AG08395 (cell line): Measurements from ENCODE around the gene ZNF383.
"Not testable (repeated sequence)": the region's sequence is repeated elsewhere in the genome, so short reads cannot be mapped to it uniquely, and the experiment has no call there.

Experiments
- DNase-seq: peaks from one replicate; pipeline ENCODE4 v3.0.0; 2012; ENCODE audit warnings: mixed read lengths, low spot score

ZNF383 gene

DNA sequence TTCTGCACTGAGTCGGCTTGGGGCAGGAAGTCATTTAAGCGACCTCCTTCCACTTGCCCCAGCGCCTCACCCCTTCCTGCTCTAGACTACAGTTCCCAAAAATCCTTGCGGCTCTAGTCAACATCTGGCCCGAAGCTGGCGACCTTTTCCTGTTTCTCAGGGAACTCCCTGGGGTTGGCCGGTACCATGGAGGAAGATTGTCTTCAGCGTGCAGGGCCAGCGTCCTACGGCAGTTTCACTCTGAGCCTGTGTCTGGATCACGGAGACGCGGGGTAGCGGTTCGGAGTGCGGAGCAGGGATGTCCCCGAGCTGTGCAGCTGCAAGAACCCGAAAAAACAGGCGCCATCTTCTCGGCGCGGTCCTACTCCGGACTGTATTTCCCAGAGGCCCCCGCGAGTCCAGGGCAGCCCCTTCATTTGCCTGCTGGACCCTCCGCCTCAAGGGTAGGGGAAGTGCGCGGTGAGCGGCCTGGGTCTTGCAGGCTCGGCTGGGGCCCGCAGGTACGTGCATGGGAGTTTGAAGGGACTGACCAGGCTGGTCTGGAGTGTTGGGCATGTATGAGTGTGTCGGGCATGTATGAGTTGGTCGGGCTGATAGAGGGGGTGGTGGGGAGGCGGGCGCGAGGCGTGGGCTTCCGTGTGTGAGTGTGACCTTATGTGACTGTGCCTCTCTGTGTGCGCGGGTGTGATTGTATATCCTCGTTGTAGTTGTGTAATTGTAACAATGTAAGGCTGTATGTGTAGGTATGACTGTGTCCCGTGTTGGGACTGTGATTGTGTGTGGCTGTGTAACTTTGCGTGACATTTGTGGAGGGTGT is at the start of gene ZNF383:
Gene ZNF383, plus strand, starts transcription at position 440 of the 817 bp plus-strand sequence. CDS start 12,240 bp downstream, outside the sequence.
- peak; percentile 87 for DNase-seq

- peak; percentile 96 for DNase-seq
Measured at GRCh38 chr19:37172368-37173366, 45.3 kb upstream of the ZNF383 start, which contains the start of gene ZNF585A. ZNF585A (minus strand) TSS chr19:37172695; CDS start chr19:37169910, 2,785 bp downstream.

DNA sequence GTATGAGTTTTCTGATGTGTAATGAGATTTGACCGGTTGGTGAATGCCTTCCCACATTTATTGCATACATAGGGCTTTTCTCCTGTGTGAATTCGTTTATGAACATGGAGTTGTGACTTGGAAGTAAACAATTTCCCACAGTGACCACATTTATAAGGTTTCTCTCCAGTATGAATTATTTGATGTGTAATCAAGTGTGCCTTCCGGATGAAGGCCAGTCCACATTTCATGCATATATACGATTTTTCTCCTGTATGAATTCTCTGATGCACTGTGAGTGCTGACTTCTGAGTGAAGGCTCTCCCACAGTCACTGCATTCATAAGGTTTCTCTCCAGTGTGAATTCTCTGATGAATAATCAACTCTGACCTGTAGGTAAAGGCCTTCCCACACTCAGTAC is 31.9 kb upstream of the ZNF383 start:
- not testable (repeated sequence) for DNase-seq

DNA sequence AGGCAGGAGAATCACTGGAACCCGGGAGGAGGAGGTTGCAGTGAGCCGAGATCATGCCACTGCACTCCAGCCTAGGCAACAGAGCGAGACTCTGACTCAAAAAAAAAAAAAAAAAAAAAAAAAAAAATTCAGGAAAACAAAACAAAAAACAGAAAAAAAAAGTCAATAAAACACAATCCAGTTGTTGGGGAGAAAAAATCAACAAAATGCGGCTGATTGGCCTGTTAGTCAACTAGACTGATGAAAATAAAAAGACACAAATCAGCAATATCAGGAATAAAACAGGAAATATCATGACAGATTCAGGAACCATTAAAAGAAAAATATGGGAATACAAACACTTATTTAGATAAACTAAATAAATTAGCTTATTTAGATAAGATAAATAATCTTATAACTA is 22.8 kb upstream of the ZNF383 start:
- DNase-seq: not testable (repeated sequence)

DNA sequence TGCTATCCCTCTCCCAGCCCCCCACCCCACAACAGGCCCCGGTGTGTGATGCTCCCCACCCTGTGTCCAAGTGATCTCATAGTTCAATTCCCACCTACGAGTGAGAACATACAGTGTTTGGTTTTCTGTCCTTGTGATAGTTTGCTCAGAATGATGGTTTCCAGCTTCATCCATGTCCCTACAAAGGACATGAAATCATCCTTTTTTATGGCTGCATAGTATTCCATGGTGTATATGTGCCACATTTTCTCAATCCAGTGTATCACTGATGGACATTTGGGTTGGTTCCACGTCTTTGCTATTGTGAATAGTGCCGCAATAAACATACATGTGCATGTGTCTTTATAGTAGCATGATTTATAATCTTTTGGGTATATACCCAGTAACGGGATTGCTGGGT is 20.9 kb upstream of the ZNF383 start:
- not testable (repeated sequence) for DNase-seq

DNA sequence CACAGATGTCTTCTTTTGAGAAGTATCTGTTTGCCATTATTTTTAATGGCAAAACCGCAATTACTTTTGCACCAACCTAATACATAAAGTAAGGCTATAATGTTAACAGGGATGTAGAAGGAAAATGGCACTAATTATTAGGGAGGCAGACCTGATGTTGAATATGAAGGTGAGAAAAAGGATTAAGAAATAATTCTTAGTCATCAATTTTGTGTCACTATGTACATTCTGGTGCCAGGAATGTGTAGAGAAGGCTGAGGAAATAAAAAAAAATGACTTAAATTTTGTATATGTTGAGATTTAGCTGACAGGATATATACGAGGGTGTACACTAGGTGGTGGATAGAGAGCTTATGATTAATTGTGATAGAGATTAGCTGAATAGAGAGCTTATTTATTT is 20.2 kb upstream of the ZNF383 start:
- DNase-seq: no peak

DNA sequence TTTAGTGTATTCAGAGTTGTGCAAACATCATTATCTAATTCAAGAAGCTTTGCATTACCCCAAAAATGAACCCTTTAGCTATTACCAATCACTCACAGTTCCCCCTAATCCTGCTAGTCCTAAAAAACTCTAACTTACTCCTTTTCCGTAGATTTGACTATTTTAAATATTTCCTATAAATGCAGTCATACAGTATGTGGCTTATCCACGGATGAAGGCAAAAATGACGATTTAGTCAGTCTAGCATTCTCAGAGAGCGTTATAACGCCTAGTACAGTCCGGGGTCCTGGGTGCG is 587 bp upstream of the ZNF383 start:
- no peak for DNase-seq

- DNase-seq: no peak
Measured at GRCh38 chr19:37218592-37218935, 550 bp downstream of the ZNF383 start.

DNA sequence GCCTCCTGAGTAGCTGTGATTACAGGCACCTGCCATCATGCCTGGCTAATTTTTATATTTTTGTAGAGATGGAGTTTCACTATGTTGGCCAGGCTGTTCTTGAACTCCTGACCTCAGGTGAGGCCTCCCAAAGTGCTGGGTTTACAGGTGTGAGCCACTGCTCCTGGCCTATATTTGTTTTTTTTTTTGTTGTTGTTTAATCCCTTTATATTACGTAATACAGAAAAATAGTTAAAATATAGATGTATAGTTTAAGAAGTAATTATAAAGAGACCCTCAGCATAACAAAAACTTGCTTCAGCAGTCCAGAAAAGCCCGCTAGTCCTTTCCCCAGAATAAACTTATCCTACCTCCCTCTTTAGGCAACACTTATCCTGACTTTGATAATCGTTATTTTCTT is 2.4 kb downstream of the ZNF383 start:
- no peak for DNase-seq

DNA sequence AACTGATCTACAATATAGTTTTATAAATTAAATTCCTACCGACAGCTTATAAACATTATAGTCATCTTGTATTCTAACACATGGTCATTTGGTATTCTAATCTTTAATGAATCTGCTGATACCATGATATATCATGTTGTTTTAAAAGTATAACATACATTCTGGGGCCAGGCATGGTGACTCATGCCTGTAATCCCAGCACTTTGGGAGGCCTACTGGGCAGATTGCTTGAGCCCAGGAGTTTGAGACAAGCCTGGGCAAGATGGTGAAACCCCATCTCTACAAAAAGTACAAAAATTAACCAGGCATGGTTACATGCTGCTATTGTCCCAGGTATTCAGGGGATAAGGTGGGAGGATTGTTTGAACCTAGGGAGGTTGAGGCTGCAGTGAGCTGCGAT is 3.1 kb downstream of the ZNF383 start:
- DNase-seq: no peak

DNA sequence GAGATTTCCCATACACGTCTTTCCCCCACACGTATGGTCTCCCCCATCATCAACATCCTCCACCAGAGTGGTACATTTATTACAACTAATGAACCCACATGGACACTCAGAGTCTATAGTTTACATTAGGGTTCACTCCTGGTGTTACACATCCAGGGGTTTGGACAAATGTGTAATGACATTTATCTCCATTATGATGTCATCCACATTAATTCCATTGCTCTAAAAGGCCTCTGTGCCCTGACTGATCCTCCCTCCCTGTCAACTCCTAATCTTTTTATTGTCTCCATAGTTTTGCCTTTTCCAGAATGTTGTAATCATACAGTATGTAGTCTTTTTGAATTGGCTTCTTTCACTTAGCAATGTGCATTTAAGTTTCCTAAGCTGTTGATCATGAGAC is 8.2 kb downstream of the ZNF383 start:
- no peak for DNase-seq

DNA sequence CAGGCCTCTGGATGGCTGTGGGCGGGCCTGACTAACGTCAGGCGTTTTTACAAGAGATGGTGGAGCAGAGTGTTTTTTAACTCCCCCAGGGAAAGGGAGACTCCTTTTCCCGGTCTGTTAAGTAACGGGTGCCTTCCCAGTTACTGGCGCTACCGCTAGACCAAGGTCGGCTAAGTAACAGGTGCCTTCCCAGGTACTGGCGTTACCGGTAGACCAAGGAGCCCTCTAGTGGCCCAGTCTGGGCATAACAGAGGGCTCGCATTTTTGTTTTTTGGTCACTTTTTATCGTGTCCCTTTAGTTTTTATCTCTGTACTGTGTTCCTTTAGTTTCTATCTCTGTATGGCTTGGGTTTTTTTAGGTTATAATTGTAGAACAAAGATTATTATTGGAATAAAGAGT is 10.0 kb downstream of the ZNF383 start:
- no peak for DNase-seq

GRCh38 chr19:37243206-37243632 is 25.2 kb downstream of the ZNF383 start:
- DNase-seq: no peak

DNA sequence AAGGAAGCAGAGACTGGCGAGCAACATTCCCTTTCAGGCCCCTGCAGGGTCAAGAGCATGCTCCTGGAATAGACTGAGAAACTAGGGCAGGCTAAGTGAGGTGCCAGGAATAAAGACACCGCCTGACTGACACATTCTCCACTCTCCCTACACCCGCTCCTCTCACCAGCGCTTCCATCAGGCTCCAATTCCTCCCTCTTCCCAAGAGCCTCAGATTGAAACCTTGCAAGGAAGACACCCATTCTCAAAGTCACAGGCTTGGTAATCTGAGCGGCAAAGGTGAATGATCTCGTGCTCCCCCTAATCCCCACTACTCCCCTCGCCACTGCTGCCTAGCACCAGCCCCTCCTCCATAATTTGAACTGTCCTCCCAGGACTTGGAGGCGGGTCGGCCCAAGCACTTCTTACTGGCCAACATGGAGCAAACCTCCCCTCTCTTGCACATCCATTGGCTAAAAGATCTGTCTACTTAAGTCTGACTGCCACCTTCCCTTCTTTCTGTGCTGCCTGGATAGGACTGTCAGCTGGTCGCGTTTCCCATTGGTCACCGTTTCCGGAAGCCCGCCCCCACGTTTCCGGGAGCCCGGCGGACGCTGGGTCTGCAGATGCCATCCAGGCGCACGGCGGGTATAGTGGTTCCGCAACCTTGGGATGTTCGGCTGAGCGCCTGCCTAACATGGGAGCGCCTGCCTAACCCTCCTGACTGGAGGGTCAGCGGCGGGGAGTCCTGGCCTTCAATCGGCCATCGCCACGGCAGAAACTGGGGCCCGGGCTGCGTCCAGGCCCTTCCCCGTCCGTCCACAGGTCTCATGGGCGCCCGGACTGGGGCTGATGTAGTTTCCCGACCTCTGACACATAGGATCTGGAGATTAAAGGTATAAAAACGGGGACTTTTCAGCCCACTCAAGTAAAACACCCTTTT is 33.6 kb downstream of the ZNF383 start:
- peak; percentile 98 for DNase-seq

DNA sequence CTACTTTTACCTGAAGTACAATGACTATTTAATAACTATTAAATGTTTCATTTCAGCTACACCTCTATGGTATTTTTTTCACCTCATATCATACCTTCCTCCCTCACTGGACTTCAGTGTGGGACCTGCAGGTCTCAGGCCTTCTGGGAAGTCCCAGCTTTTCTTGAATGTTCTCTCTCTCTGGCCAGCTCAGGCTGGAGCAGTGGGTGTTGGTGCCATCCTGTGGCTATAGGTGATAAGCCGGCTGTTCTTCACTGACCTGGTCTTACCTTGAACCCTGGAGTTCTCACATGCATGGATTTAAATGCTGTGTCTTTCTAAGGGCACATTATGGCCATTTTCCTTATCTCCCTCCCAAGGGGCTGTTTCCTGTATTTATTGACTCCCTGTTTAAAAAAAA is 45.0 kb downstream of the ZNF383 start:
- DNase-seq: not testable (repeated sequence)

GRCh38 chr19:37267005-37267404 is 49.0 kb downstream of the ZNF383 start:
- not testable (repeated sequence) for DNase-seq

- not testable (repeated sequence) for DNase-seq
Measured at GRCh38 chr19:37267755-37268154, 49.7 kb downstream of the ZNF383 start.

- DNase-seq: not testable (repeated sequence)
Measured at GRCh38 chr19:37280656-37281055, 62.6 kb downstream of the ZNF383 start.

- not testable (repeated sequence) for DNase-seq
Measured at GRCh38 chr19:37284020-37284419, 66.0 kb downstream of the ZNF383 start.

- not testable (repeated sequence) for DNase-seq
Measured at GRCh38 chr19:37289229-37289628, 71.2 kb downstream of the ZNF383 start.
